ENCODE results near the gene CD40.

Gene CD40

GRCh38 chr20:46144432-46145025 is 26.4 kb downstream of the CD40 start:
- peaks cover 6 to 9% of the 10 kb centered on the region in 2 donors for H3K27me3 ChIP-seq (ENCODE audit: control insufficient read depth in 1 of 2, insufficient read depth in 2 of 2, low read length in 2 of 2)
- no peak overlapping the region for H3K27ac ChIP-seq (ENCODE audit: low read depth, low read length)
- no peak overlapping the region for H3K9ac ChIP-seq (ENCODE audit: low read depth in 1 of 2, low read length in 2 of 2)

GRCh38 chr20:46145713-46146112 is 27.6 kb downstream of the CD40 start:
- no peak overlapping the region for H3K27ac ChIP-seq (ENCODE audit: low read depth, low read length)
- H3K4me1 ChIP-seq (ENCODE audit: control insufficient read depth in 1 of 2, insufficient read depth in 2 of 2, low read length in 2 of 2): no peaks in the 10 kb centered on the region
- H3K4me3 ChIP-seq (ENCODE audit: low read depth in 1 of 2, low read length in 2 of 2): no peak overlapping the region
- no peaks in the 10 kb centered on the region for H3K36me3 ChIP-seq (ENCODE audit: control insufficient read depth in 1 of 2, insufficient read depth in 2 of 2, low read length in 2 of 2)
- no peaks in the 10 kb centered on the region for H3K9me3 ChIP-seq (ENCODE audit: control insufficient read depth in 1 of 2, low read length in 2 of 2)
- H3K27me3 ChIP-seq (ENCODE audit: control insufficient read depth in 1 of 2, insufficient read depth in 2 of 2, low read length in 2 of 2): peaks cover 4 to 9% of the 10 kb centered on the region in 2 donors
- H3K9ac ChIP-seq (ENCODE audit: low read depth in 1 of 2, low read length in 2 of 2): no peak overlapping the region

More at GRCh38 chr20:46144432-46145025, 26.4 kb downstream of the CD40 start:
- H3K9me3 ChIP-seq (ENCODE audit: control insufficient read depth in 1 of 2, low read length in 2 of 2): no peaks in the 10 kb centered on the region
- no peaks in the 10 kb centered on the region for H3K4me1 ChIP-seq (ENCODE audit: control insufficient read depth in 1 of 2, insufficient read depth in 2 of 2, low read length in 2 of 2)
- H3K4me3 ChIP-seq (ENCODE audit: low read depth in 1 of 2, low read length in 2 of 2): no peak overlapping the region
- no peaks in the 10 kb centered on the region for H3K36me3 ChIP-seq (ENCODE audit: control insufficient read depth in 1 of 2, insufficient read depth in 2 of 2, low read length in 2 of 2)

GRCh38 chr20:46148313-46149208 is 30.4 kb downstream of the CD40 start:
- H3K27me3 ChIP-seq (ENCODE audit: control insufficient read depth in 1 of 2, insufficient read depth in 2 of 2, low read length in 2 of 2): peaks cover 0 to 9% of the 10 kb centered on the region in 2 donors
- no peak overlapping the region for H3K9ac ChIP-seq (ENCODE audit: low read depth in 1 of 2, low read length in 2 of 2)
- H3K4me3 ChIP-seq (ENCODE audit: low read depth in 1 of 2, low read length in 2 of 2): no peak overlapping the region
- H3K36me3 ChIP-seq (ENCODE audit: control insufficient read depth in 1 of 2, insufficient read depth in 2 of 2, low read length in 2 of 2): no peaks in the 10 kb centered on the region
- H3K27ac ChIP-seq (ENCODE audit: low read depth, low read length): no peak overlapping the region
- H3K4me1 ChIP-seq (ENCODE audit: control insufficient read depth in 1 of 2, insufficient read depth in 2 of 2, low read length in 2 of 2): no peaks in the 10 kb centered on the region
- no peaks in the 10 kb centered on the region for H3K9me3 ChIP-seq (ENCODE audit: control insufficient read depth in 1 of 2, low read length in 2 of 2)

GRCh38 chr20:46150943-46151342 is 32.8 kb downstream of the CD40 start:
- no peak overlapping the region for H3K4me3 ChIP-seq (ENCODE audit: low read depth in 1 of 2, low read length in 2 of 2)
- peaks cover 0 to 7% of the 10 kb centered on the region in 2 donors for H3K27me3 ChIP-seq (ENCODE audit: control insufficient read depth in 1 of 2, insufficient read depth in 2 of 2, low read length in 2 of 2)
- no peaks in the 10 kb centered on the region for H3K36me3 ChIP-seq (ENCODE audit: control insufficient read depth in 1 of 2, insufficient read depth in 2 of 2, low read length in 2 of 2)
- no peak overlapping the region for H3K27ac ChIP-seq (ENCODE audit: low read depth, low read length)
- H3K9ac ChIP-seq (ENCODE audit: low read depth in 1 of 2, low read length in 2 of 2): no peak overlapping the region
- H3K4me1 ChIP-seq (ENCODE audit: control insufficient read depth in 1 of 2, insufficient read depth in 2 of 2, low read length in 2 of 2): no peaks in the 10 kb centered on the region
- no peaks in the 10 kb centered on the region for H3K9me3 ChIP-seq (ENCODE audit: control insufficient read depth in 1 of 2, low read length in 2 of 2)

- Histone ChIP-seq H3K9ac (ENCODE audit: low read depth in 1 of 2, low read length in 2 of 2) (no peak overlapping the region), H3K9me3 (ENCODE audit: control insufficient read depth in 1 of 2, low read length in 2 of 2) (no peaks in the 10 kb centered on the region), H3K36me3 (ENCODE audit: control insufficient read depth in 1 of 2, insufficient read depth in 2 of 2, low read length in 2 of 2) (no peaks in the 10 kb centered on the region), H3K4me1 (ENCODE audit: control insufficient read depth in 1 of 2, insufficient read depth in 2 of 2, low read length in 2 of 2) (no peaks in the 10 kb centered on the region), H3K4me3 (ENCODE audit: low read depth in 1 of 2, low read length in 2 of 2) (no peak overlapping the region), H3K27ac (ENCODE audit: low read depth, low read length) (no peak overlapping the region), H3K27me3 (ENCODE audit: control insufficient read depth in 1 of 2, insufficient read depth in 2 of 2, low read length in 2 of 2) (peaks cover 0 to 8% of the 10 kb centered on the region in 2 donors)
Observed at GRCh38 chr20:46151936-46152335, 33.8 kb downstream of the CD40 start.

GRCh38 chr20:46152824-46153586 is 34.9 kb downstream of the CD40 start:
- Histone ChIP-seq H3K4me3 (ENCODE audit: low read depth in 1 of 2, low read length in 2 of 2) (no peak overlapping the region), H3K9ac (ENCODE audit: low read depth in 1 of 2, low read length in 2 of 2) (no peak overlapping the region), H3K27me3 (ENCODE audit: control insufficient read depth in 1 of 2, insufficient read depth in 2 of 2, low read length in 2 of 2) (peaks cover 8 to 10% of the 10 kb centered on the region in 2 donors), H3K36me3 (ENCODE audit: control insufficient read depth in 1 of 2, insufficient read depth in 2 of 2, low read length in 2 of 2) (no peaks in the 10 kb centered on the region), H3K4me1 (ENCODE audit: control insufficient read depth in 1 of 2, insufficient read depth in 2 of 2, low read length in 2 of 2) (no peaks in the 10 kb centered on the region), H3K9me3 (ENCODE audit: control insufficient read depth in 1 of 2, low read length in 2 of 2) (no peaks in the 10 kb centered on the region), H3K27ac (ENCODE audit: low read depth, low read length) (no peak overlapping the region)

- no peak overlapping the region for H3K4me3 ChIP-seq (ENCODE audit: low read depth in 1 of 2, low read length in 2 of 2)
- H3K27me3 ChIP-seq (ENCODE audit: control insufficient read depth in 1 of 2, insufficient read depth in 2 of 2, low read length in 2 of 2): peaks cover 12 to 13% of the 10 kb centered on the region in 2 donors
- H3K9me3 ChIP-seq (ENCODE audit: control insufficient read depth in 1 of 2, low read length in 2 of 2): no peaks in the 10 kb centered on the region
- no peak overlapping the region for H3K27ac ChIP-seq (ENCODE audit: low read depth, low read length)
- no peak overlapping the region for H3K9ac ChIP-seq (ENCODE audit: low read depth in 1 of 2, low read length in 2 of 2)
- no peaks in the 10 kb centered on the region for H3K4me1 ChIP-seq (ENCODE audit: control insufficient read depth in 1 of 2, insufficient read depth in 2 of 2, low read length in 2 of 2)
- H3K36me3 ChIP-seq (ENCODE audit: control insufficient read depth in 1 of 2, insufficient read depth in 2 of 2, low read length in 2 of 2): no peaks in the 10 kb centered on the region
Observed at GRCh38 chr20:46154305-46154704, 36.2 kb downstream of the CD40 start.

- Histone ChIP-seq H3K9ac (ENCODE audit: low read depth in 1 of 2, low read length in 2 of 2) (no peak overlapping the region), H3K27ac (ENCODE audit: low read depth, low read length) (no peak overlapping the region), H3K4me3 (ENCODE audit: low read depth in 1 of 2, low read length in 2 of 2) (no peak overlapping the region), H3K4me1 (ENCODE audit: control insufficient read depth in 1 of 2, insufficient read depth in 2 of 2, low read length in 2 of 2) (no peaks in the 10 kb centered on the region), H3K36me3 (ENCODE audit: control insufficient read depth in 1 of 2, insufficient read depth in 2 of 2, low read length in 2 of 2) (no peaks in the 10 kb centered on the region), H3K9me3 (ENCODE audit: control insufficient read depth in 1 of 2, low read length in 2 of 2) (no peaks in the 10 kb centered on the region), H3K27me3 (ENCODE audit: control insufficient read depth in 1 of 2, insufficient read depth in 2 of 2, low read length in 2 of 2) (peaks cover 12 to 13% of the 10 kb centered on the region in 2 donors)
Observed at GRCh38 chr20:46154796-46155195, 36.7 kb downstream of the CD40 start.

- no peak overlapping the region for H3K4me3 ChIP-seq (ENCODE audit: low read depth in 1 of 2, low read length in 2 of 2)
- no peak overlapping the region for H3K27ac ChIP-seq (ENCODE audit: low read depth, low read length)
- peaks cover 13 to 16% of the 10 kb centered on the region in 2 donors for H3K27me3 ChIP-seq (ENCODE audit: control insufficient read depth in 1 of 2, insufficient read depth in 2 of 2, low read length in 2 of 2)
- no peaks in the 10 kb centered on the region for H3K36me3 ChIP-seq (ENCODE audit: control insufficient read depth in 1 of 2, insufficient read depth in 2 of 2, low read length in 2 of 2)
- H3K9ac ChIP-seq (ENCODE audit: low read depth in 1 of 2, low read length in 2 of 2): no peak overlapping the region
- H3K4me1 ChIP-seq (ENCODE audit: control insufficient read depth in 1 of 2, insufficient read depth in 2 of 2, low read length in 2 of 2): no peaks in the 10 kb centered on the region
- H3K9me3 ChIP-seq (ENCODE audit: control insufficient read depth in 1 of 2, low read length in 2 of 2): no peaks in the 10 kb centered on the region
Observed at GRCh38 chr20:46156065-46156464, 38.0 kb downstream of the CD40 start.
